ENCODE data around the gene SLX9. TPM values are rescaled to one million over a fixed set of nuclear protein-coding genes. Genes with fewer than 3 reads are reported as not detected.

Gene SLX9
- polyA plus RNA-seq, 1 experiment: 12.4 TPM

DNA sequence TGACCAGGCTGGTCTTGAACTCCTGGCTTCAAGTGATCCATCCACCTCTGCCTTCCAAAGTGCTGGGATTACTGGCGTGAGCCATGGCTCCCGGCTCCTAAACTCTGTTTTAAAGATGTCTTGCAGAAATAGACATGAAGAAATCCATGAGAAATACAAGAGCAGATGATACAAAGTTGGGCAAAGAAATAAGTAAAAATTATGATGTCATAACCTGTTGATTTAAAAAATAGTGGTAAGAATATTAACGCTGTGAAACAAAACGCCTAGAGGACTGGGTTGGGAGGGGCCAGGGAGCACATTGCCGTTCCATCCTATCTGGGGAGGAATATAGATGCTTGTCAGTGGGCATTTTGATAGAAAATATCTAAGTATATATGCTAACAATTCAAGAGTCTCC lies 17.9 kb upstream of the SLX9 start:
- no peak for DNase-seq (ENCODE audit: low read depth)
- ChIA-PET CTCF (no interaction called here), POLR2A (no interaction called here)
- TF ChIP-seq CTCF (IDR thresholded peaks at IDR 0.05; ENCODE audit: insufficient read depth, low read depth, low read length): no peak
- no peaks in the 10 kb centered on the region for H3K36me3 ChIP-seq (ENCODE audit: control insufficient read depth, insufficient read depth, low read length)
- peaks cover 35% of the 10 kb centered on the region for H3K27me3 ChIP-seq (ENCODE audit: control insufficient read depth, insufficient read depth, low read length)
- H3K4me3 ChIP-seq (ENCODE audit: low read depth, low read length): no peak overlapping the region

DNA sequence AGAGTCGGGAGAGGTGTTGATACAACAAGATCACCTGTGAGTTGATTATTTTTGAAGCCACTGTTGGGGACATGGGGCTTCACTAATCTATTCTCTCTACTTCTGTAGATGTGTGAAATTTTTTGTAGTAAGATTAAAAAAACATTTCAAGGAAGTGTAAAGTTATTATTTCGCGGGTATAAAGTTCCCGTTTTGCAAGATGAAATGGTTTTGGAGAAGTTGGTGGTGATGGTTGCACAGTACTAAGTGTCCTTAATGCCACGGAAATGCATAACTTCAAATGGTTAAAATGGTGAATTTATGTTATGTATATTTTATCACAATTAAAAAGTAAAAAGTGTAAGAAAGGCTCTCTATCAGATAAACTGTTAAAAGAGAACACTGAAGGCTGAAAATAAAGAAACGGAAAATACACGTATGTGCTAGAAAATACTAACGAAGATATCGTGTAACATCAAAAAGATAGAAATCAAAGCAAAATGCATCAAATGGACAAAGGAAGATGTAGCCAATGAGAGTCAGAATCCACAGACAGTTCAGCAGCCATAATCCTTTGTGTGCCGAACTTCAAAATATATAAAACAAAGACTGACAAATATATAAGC lies 16.2 kb upstream of the SLX9 start:
- ChIA-PET POLR2A (no interaction called here), CTCF (no interaction called here)
- TF ChIP-seq CTCF (IDR thresholded peaks at IDR 0.05; ENCODE audit: insufficient read depth, low read depth, low read length): no peak
- Histone ChIP-seq H3K27me3 (ENCODE audit: control insufficient read depth, insufficient read depth, low read length) (peaks cover 28% of the 10 kb centered on the region), H3K4me3 (ENCODE audit: low read depth, low read length) (no peak overlapping the region), H3K36me3 (ENCODE audit: control insufficient read depth, insufficient read depth, low read length) (no peaks in the 10 kb centered on the region)
- DNase-seq (ENCODE audit: low read depth): no peak

DNA sequence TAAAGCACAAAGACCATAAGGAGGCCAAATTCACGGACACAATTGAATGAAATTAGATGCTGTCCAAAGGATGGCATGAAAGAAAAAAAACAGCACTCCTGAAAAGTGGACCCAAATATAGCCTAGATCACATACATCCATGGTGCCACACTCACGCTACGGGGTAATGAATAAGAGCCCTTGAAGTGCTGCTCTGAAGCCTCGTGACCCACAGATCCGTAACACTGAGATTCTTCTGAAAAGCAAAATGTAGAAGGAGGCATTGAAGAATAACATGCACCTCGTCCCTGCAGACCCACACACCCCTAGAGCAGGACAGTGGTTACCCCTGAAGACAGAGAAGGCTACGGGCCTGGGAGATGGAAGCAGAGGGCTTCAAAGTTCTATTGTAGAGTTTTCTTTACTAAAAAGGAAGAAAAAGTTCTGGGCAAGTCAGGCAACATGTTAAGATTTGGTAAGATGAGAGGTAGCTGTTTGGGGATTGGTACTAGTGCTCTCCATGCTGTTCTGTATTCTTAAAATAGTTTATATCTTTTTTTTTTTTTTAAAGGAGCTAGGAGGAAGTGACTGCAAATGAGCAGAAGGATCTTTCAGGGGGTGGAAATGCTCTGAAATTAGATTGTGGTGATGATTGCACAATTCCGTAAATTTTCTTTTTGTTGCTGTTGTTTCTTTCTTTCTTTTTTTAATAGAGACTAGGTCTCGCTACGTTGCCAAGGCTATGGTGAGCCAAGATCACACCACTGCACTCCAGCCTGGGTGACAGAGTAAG lies 15.0 kb upstream of the SLX9 start:
- Histone ChIP-seq H3K4me3 (ENCODE audit: low read depth, low read length) (no peak overlapping the region), H3K36me3 (ENCODE audit: control insufficient read depth, insufficient read depth, low read length) (no peaks in the 10 kb centered on the region), H3K27me3 (ENCODE audit: control insufficient read depth, insufficient read depth, low read length) (peaks cover 25% of the 10 kb centered on the region)
- ChIA-PET CTCF (interaction anchor here (0.6 kb wide), 1 partner anchor 393 kb away, joined by 3 read pairs; no protein-coding TSS in a partner anchor), POLR2A (no interaction called here)
- TF ChIP-seq CTCF (IDR thresholded peaks at IDR 0.05; ENCODE audit: insufficient read depth, low read depth, low read length): no peak
- DNase-seq (ENCODE audit: low read depth): no peak

DNA sequence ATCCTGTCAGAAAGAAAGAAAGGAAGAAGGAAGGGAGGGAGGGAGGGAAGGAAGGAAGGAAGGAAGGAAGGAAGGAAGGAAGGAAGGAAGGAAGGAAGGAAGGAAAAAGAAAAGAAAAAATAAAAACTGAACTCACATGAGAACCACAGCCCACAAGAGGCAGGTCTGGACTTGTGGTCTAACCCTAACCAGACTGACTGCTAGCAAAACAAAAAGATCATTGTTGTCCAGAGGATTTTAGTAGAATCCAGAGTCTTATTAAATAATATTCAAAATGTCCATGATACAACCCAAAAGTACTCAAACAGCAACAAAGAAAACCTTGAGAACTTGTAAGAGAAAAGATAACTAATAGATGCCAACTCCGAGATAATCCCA lies 14.5 kb upstream of the SLX9 start:
- CTCF ChIA-PET: no interaction called here

More for the DNA sequence above, 14.5 kb upstream of the SLX9 start:
- peaks cover 24% of the 10 kb centered on the region for H3K27me3 ChIP-seq (ENCODE audit: control insufficient read depth, insufficient read depth, low read length)
- no peak for DNase-seq (ENCODE audit: low read depth)
- H3K36me3 ChIP-seq (ENCODE audit: control insufficient read depth, insufficient read depth, low read length): no peaks in the 10 kb centered on the region
- POLR2A ChIA-PET: no interaction called here
- no peak overlapping the region for H3K4me3 ChIP-seq (ENCODE audit: low read depth, low read length)
- no peak for TF ChIP-seq CTCF (IDR thresholded peaks at IDR 0.05; ENCODE audit: insufficient read depth, low read depth, low read length)
